Astrocyte (in vitro differentiated cells and primary cell): Measurements from ENCODE around the gene DLGAP4.

Experiments
- EZH2 ChIP-seq: IDR thresholded peaks from 2 replicates; pipeline ENCODE4 v1.6.1; 2012; ENCODE audit warnings: mild to moderate bottlenecking, low read length, inconsistent platforms; ENCODE audit not compliant: insufficient read depth
- TF ChIP-seq, protein P1 (sequence below): IDR thresholded peaks from 2 replicates; pipeline ENCODE4 v1.5.1; 2011; ENCODE audit warnings: low read depth, mild to moderate bottlenecking, inconsistent platforms, low read length, moderate library complexity; ENCODE audit not compliant: insufficient read depth

GRCh38 chr20:36339646-36340592 lies 33.8 kb downstream of the DLGAP4 start:
- TF ChIP-seq EZH2, result no peak
- TF ChIP-seq, protein P1, sequence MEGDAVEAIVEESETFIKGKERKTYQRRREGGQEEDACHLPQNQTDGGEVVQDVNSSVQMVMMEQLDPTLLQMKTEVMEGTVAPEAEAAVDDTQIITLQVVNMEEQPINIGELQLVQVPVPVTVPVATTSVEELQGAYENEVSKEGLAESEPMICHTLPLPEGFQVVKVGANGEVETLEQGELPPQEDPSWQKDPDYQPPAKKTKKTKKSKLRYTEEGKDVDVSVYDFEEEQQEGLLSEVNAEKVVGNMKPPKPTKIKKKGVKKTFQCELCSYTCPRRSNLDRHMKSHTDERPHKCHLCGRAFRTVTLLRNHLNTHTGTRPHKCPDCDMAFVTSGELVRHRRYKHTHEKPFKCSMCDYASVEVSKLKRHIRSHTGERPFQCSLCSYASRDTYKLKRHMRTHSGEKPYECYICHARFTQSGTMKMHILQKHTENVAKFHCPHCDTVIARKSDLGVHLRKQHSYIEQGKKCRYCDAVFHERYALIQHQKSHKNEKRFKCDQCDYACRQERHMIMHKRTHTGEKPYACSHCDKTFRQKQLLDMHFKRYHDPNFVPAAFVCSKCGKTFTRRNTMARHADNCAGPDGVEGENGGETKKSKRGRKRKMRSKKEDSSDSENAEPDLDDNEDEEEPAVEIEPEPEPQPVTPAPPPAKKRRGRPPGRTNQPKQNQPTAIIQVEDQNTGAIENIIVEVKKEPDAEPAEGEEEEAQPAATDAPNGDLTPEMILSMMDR, result no peak
